Upper lobe of left lung (tissue), 6 donors: ENCODE data around the gene OR2H2. TPM values are rescaled to one million over a fixed set of nuclear protein-coding genes. Genes with fewer than 3 reads are reported as not detected.

Source experiments
- ATAC-seq, 2 donors: fragments of 200-7000 bp; cut with Tn5 transposase; one replicate each; pipeline ENCODE4 v1.9.1; 2022; ENCODE audit warnings: mild to moderate bottlenecking in 2 of 2, moderate library complexity in 2 of 2; ENCODE audit not compliant: low FRiP score in 2 of 2
- DNase-seq, 2 donors: peaks; one replicate each; pipeline ENCODE4 v3.0.0-alpha.2; 2019 to 2020
- H3K27ac ChIP-seq, 4 donors: fragments of 200-600 bp; sonication (generic); one replicate each; pipeline ENCODE4 v1.5.1; 2016 to 2019
- H3K27me3 ChIP-seq, 4 donors: fragments of 200-600 bp; sonication (generic); one replicate each; pipeline ENCODE4 v1.5.1; 2017 to 2019
- H3K36me3 ChIP-seq, 4 donors: fragments of 200-600 bp; sonication (generic); one replicate each; pipeline ENCODE4 v1.5.1; 2016 to 2019
- H3K4me1 ChIP-seq, 4 donors: fragments of 200-600 bp; sonication (generic); one replicate each; pipeline ENCODE4 v1.5.1; 2018 to 2019
- H3K4me3 ChIP-seq, 4 donors: fragments of 200-600 bp; sonication (generic); one replicate each; pipeline ENCODE4 v1.5.1; 2017 to 2019; ENCODE audit warnings: mild to moderate bottlenecking in 2 of 4, moderate library complexity in 1 of 4
- H3K9me3 ChIP-seq, 4 donors: fragments of 200-600 bp; sonication (generic); one replicate each; pipeline ENCODE4 v1.5.1; 2018 to 2019
- EP300 ChIP-seq, 4 donors: sonication (generic); formaldehyde crosslinking; IDR thresholded peaks; one replicate each; pipeline ENCODE4 v1.5.1; 2017; ENCODE audit warnings: antibody characterized with exemption in 4 of 4, control low read depth in 2 of 4
- POLR2A ChIP-seq, 4 donors: fragments of 450-650 bp; IDR thresholded peaks; one replicate each; pipeline ENCODE4 v1.5.1; 2016 to 2017; ENCODE audit warnings: antibody characterized with exemption in 4 of 4, mild to moderate bottlenecking in 2 of 4
- POLR2AphosphoS5 ChIP-seq, 2 donors: sonication (generic); formaldehyde crosslinking; IDR thresholded peaks; one replicate each; pipeline ENCODE4 v1.5.1; 2017; ENCODE audit warnings: antibody characterized with exemption in 2 of 2
- WGBS, 2 donors: methylation state at CpG; one replicate each; pipeline ENCODE4 v1.1.5; 2017 to 2018; 5-methylcytosine and 5-hydroxymethylcytosine counted together
- total RNA-seq, 6 donors: library from RNA; depleted of rRNA in 4 of 6; stranded (reverse); fragments of >200 nt in 4 of 6; gene quantifications; one replicate each; pipeline versions ENCODE4 v1.1.0 to v1.2.1, GENCODE V29; 2016 to 2021
- TF ChIP-seq, protein P1 (sequence below), 6 experiments: fragments of 450-650 bp in 4 of 6; fragments of 200-600 bp in 2 of 6; sonication (generic) in 2 of 6; IDR thresholded peaks; one replicate each; pipeline ENCODE4 v1.5.1; 2016 to 2019; ENCODE audit warnings: antibody characterized with exemption in 6 of 6
- donor health status: DM: no; HTN: no; CAD: no; lungs with moderate emphysema.
- donor health status: DM: no; HTN: yes; CAD: no; lungs with severe emphysema.

The OR2H2 gene
- total RNA-seq, 6 donors from 2014 or later = not detected

DNA sequence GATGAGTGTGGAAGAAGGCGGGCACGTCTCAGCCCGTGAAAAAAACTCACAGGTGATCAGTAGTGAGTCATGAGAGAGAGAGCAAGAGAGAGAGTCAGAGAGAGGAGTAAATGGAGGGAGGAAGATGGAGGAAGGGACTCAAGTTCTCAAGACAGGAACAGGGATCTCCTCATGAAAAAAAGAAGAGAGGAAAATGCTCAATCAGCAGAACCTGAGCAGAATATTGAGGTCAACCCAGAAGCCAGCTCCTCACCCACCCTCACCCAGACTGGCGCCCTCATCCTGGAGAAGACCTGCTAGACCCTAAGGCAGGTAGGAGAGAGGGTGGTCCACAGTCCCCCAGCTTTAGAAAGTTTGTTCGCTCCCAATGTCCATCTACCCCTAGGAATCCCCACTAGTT, 30.2 kb upstream of the OR2H2 start:
- TF ChIP-seq POLR2AphosphoS5 (IDR thresholded peaks at IDR 0.05) (no peak), POLR2A (IDR thresholded peaks at IDR 0.05) (no peak), EP300 (IDR thresholded peaks at IDR 0.05) (no peak)
- TF ChIP-seq, protein P1, sequence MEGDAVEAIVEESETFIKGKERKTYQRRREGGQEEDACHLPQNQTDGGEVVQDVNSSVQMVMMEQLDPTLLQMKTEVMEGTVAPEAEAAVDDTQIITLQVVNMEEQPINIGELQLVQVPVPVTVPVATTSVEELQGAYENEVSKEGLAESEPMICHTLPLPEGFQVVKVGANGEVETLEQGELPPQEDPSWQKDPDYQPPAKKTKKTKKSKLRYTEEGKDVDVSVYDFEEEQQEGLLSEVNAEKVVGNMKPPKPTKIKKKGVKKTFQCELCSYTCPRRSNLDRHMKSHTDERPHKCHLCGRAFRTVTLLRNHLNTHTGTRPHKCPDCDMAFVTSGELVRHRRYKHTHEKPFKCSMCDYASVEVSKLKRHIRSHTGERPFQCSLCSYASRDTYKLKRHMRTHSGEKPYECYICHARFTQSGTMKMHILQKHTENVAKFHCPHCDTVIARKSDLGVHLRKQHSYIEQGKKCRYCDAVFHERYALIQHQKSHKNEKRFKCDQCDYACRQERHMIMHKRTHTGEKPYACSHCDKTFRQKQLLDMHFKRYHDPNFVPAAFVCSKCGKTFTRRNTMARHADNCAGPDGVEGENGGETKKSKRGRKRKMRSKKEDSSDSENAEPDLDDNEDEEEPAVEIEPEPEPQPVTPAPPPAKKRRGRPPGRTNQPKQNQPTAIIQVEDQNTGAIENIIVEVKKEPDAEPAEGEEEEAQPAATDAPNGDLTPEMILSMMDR (IDR thresholded peaks at IDR 0.05) = no peak

DNA sequence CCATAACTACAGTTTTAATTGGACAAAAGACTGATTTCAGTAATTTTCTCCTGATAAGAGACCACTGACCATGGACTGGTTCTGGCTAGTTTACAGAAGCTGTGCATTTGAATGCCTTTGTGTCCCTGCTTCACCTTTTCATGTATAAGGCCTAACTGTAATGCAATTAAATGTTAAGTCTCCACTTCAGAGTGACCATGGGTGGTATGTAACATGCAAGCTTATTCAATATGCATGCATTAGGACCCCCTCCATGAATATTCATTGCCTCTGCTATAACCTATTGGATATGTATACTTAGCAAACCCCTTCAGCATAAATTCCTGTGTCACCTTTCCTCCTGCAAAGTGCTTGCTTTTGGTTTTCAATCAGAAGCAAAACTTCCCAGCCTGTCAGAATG, 27.6 kb upstream of the OR2H2 start:
- no peak overlapping the region for H3K27ac ChIP-seq
- no peaks in the 10 kb centered on the region for H3K36me3 ChIP-seq
- ATAC-seq = no peak

More for the DNA sequence above, 30.2 kb upstream of the OR2H2 start:
- ATAC-seq (no peak), DNase-seq (no peak)
- Histone ChIP-seq H3K4me3 (no peak overlapping the region), H3K27ac (no peak overlapping the region), H3K36me3 (no peaks in the 10 kb centered on the region), H3K4me1 (peaks cover 14 to 19% (median 15%) of the 10 kb centered on the region in 4 donors), H3K27me3 (peaks cover 0 to 8% (median 1%) of the 10 kb centered on the region in 4 donors), H3K9me3 (no peaks in the 10 kb centered on the region)
- WGBS, 2 donors = 85 to 88% methylated on average over 5 of the region's 5 CpGs

DNA sequence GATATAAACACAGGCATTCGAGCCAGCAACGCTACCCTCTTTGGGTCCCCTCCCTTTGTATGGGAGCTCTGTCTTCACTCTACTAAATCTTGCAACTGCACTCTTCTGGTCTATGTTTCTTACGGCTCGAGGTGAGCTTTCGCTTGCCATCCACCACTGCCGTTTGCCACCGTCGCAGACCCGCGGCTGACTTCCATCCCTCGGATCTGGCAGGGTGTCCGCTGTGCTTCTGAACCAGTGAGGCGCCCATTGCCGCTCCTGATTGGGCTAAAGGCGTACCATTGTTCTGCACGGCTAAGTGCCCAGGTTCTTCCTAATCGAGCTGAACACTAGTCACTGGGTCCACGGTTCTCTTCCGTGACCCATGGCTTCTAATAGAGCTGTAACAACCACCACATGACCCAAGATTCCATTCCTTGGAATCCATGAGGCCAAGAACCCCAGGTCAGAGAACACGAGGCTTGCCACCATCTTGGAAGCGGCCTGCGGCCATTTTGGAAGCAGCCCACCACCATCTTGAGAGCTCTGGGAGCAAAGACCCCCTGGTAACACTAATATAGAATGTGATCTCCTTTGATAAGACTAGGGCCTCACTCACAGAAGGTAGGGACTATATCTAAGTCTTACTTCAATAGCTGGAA, 26.4 kb upstream of the OR2H2 start:
- no peak for TF ChIP-seq EP300 (IDR thresholded peaks at IDR 0.05)
- Histone ChIP-seq H3K27me3 (peaks cover 0 to 7% (median 1%) of the 10 kb centered on the region in 4 donors), H3K27ac (no peak overlapping the region), H3K36me3 (no peaks in the 10 kb centered on the region), H3K9me3 (no peaks in the 10 kb centered on the region), H3K4me3 (no peak overlapping the region), H3K4me1 (peaks cover 5 to 9% (median 6%) of the 10 kb centered on the region in 4 donors)
- no peak for ATAC-seq
- 93 to 94% methylated on average over 22 of the region's 22 CpGs for WGBS, 2 donors
- peak in 1 of 2 donors; percentile 50 for DNase-seq

More for the DNA sequence above, 27.6 kb upstream of the OR2H2 start:
- Histone ChIP-seq H3K9me3 (no peaks in the 10 kb centered on the region), H3K4me3 (no peak overlapping the region), H3K27me3 (peaks cover 0 to 8% (median 1%) of the 10 kb centered on the region in 4 donors), H3K4me1 (peaks cover 14 to 19% (median 15%) of the 10 kb centered on the region in 4 donors)
- TF ChIP-seq POLR2AphosphoS5 (IDR thresholded peaks at IDR 0.05) (no peak), EP300 (IDR thresholded peaks at IDR 0.05) (no peak), POLR2A (IDR thresholded peaks at IDR 0.05) (no peak)
- TF ChIP-seq, protein P1 (IDR thresholded peaks at IDR 0.05) = no peak
- no peak for DNase-seq

DNA sequence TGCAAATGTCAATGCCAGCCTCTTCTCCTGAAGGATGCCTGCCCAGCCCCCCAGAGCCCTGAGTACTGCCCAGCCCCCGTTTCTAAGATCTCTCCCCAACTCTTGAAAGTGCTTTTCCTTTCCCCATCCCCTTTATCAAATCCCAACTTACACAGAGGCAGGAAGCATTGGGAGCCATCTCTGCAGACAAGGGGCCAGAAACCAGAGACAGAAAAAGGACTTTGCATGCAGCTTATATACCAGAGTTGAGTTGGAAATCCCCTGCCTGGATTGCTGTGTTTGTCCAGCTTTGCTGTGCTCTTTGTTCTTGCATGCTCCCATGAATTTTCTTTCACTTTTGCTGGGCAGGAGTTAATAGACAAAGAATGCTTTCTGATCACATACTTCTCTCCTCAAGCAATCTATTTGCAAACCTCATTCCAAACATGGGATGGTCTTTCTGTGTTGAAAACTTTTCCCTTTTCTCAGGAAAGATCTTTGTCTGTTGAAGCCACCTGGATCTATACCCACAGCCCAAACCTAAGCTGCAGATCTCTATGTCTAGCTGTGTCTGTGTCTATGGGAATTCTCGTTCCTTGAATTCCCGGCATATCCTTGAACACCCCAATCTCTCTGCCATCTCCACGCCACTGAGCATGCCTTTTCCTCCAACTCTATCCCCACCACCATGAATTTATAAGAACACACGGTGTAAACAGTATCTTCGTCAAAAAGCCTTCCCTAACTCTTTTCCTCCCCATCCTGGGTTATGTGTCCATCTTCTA, 25.2 kb upstream of the OR2H2 start, which contains the start of gene UBD:
UBD (minus strand) TSS at position 209 of the 764 bp plus-strand sequence; CDS start at position 178, 31 bp downstream.
- no peaks in the 10 kb centered on the region for H3K36me3 ChIP-seq
- H3K4me3 ChIP-seq = no peak within 1 kb of the TSS
- no peak for DNase-seq
- H3K27ac ChIP-seq = no peak within 1 kb of the TSS
- no peak for ATAC-seq
- 70 to 71% methylated on average over 6 of the region's 6 CpGs for WGBS, 2 donors
- no peak for TF ChIP-seq POLR2AphosphoS5 (IDR thresholded peaks at IDR 0.05)
- TF ChIP-seq EP300 (IDR thresholded peaks at IDR 0.05) = no peak
- TF ChIP-seq POLR2A (IDR thresholded peaks at IDR 0.05) = no peak
- TF ChIP-seq, protein P1 (IDR thresholded peaks at IDR 0.05) = no peak
- H3K27me3 ChIP-seq = no peaks in the 10 kb centered on the region
- H3K9me3 ChIP-seq = no peaks in the 10 kb centered on the region
- no peaks in the 10 kb centered on the region for H3K4me1 ChIP-seq

DNA sequence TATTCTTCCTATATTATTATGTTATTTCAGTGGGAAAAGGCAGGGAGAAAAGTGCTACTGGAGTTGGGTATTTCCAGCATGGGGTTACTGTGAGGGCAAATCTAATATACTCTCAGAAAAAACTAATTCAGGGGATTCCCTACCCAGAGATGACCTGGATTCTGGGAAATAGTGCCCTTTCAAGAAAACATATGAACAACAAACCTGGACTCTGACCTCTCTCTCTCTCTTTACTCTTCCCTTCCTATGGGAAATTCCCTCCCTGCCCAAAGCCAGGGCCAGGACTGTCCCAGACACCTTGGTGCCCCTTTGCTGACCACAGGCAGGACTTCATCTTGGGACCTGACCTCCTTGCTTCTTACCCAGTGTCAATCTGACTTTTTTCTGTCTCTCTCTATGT, 23.8 kb upstream of the OR2H2 start:
- Histone ChIP-seq H3K27ac (no peak overlapping the region), H3K27me3 (no peaks in the 10 kb centered on the region), H3K4me1 (no peaks in the 10 kb centered on the region), H3K4me3 (no peak overlapping the region), H3K36me3 (no peaks in the 10 kb centered on the region), H3K9me3 (no peaks in the 10 kb centered on the region)
- TF ChIP-seq, protein P1 (IDR thresholded peaks at IDR 0.05) = no peak
- TF ChIP-seq POLR2AphosphoS5 (IDR thresholded peaks at IDR 0.05) = no peak
- no peak for TF ChIP-seq EP300 (IDR thresholded peaks at IDR 0.05)
- TF ChIP-seq POLR2A (IDR thresholded peaks at IDR 0.05) = no peak
- ATAC-seq = no peak
- DNase-seq = no peak
